Right lobe of liver (tissue), 6 donors: ENCODE measurements around the gene SEC62. TPM values are rescaled to one million over a fixed set of nuclear protein-coding genes. Genes with fewer than 3 reads are reported as not detected.
A peak's percentile ranks its signal among the peaks of the same experiment; 100 is the strongest.

Experiments
- ATAC-seq, 4 donors: fragments of 200-7000 bp; cut with Tn5 transposase; one replicate each; pipeline ENCODE4 v1.9.1; 2020; ENCODE audit warnings: mild to moderate bottlenecking in 4 of 4, moderate library complexity in 4 of 4
- DNase-seq, 3 donors: peaks; one replicate each; pipeline ENCODE4 v3.0.0-alpha.2; 2020
- H3K27ac ChIP-seq, 3 donors: fragments of 200-600 bp; one replicate each; pipeline ENCODE4 v1.8.0; 2022
- H3K27me3 ChIP-seq, 2 donors: fragments of 200-600 bp; one replicate each; pipeline ENCODE4 v1.8.0; 2022
- H3K36me3 ChIP-seq, 4 donors: fragments of 200-600 bp; sonication (generic) in 1 of 4; one replicate each; pipeline versions ENCODE4 v1.5.1 to v1.8.0; 2017 to 2022; ENCODE audit warnings: control low read depth in 1 of 4
- H3K4me1 ChIP-seq, 4 donors: fragments of 200-600 bp; sonication (generic) in 1 of 4; one replicate each; pipeline versions ENCODE4 v1.5.1 to v1.8.0; 2017 to 2022; ENCODE audit warnings: control low read depth in 1 of 4
- H3K4me3 ChIP-seq, 3 donors: fragments of 200-600 bp; one replicate each; pipeline ENCODE4 v1.8.0; 2022
- H3K9me3 ChIP-seq, 4 donors: fragments of 200-600 bp; sonication (generic) in 1 of 4; one replicate each; pipeline versions ENCODE4 v1.5.1 to v1.8.0; 2017 to 2022; ENCODE audit warnings: control low read depth in 1 of 4
- POLR2A ChIP-seq: fragments of 450-650 bp; IDR thresholded peaks from one replicate; pipeline ENCODE4 v1.6.1; 2017; ENCODE audit warnings: antibody characterized with exemption, mild to moderate bottlenecking
- WGBS: methylation state at CpG from one replicate; pipeline ENCODE4 v1.1.6; 2018; ENCODE audit warnings: low coverage, low lambda C conversion rate; ENCODE audit not compliant: insufficient coverage; ENCODE audit errors: missing lambda C conversion rate; 5-methylcytosine and 5-hydroxymethylcytosine counted together
- intact Hi-C, 2 donors: fragments of 100-400 bp; cut with DNase I; formaldehyde crosslinking; loops; one replicate each; pipeline versions ENCODE4 v1.11.2 to v1.14.1; 2022
- total RNA-seq, 6 experiments: library from RNA; depleted of rRNA in 2 of 6; stranded (reverse); fragments of >200 nt in 2 of 6; fragmentation: NEBNext Ultra II Directional in 3 of 6; extraction: Animal tissue kit (Norgen Biotek cat#: 25700) in 3 of 6; gene quantifications; one replicate each; pipeline versions ENCODE4 v1.1.0 to v1.2.4, GENCODE V29; 2016 to 2023
- TF ChIP-seq, protein P1 (sequence below), 4 donors: fragments of 200-600 bp in 3 of 4; fragments of 450-650 bp in 1 of 4; IDR thresholded peaks; one replicate each; pipeline versions ENCODE4 v1.5.1 to v1.8.0; 2016 to 2022; ENCODE audit warnings: antibody characterized with exemption in 4 of 4, mild to moderate bottlenecking in 2 of 4
- donor health status: DM: no; HTN: yes; CAD: no.
- donor health status: DM: no; HTN: no; CAD: no.
- donor health status: DM: no; HTN: no; CAD: no.
- donor health status: DM: no; HTN: yes; CAD: no.
- donor health status: DM: no; HTN: yes; CAD: no.

SEC62 gene
- total RNA-seq, 6 experiments from 2014 or later: 38.5 to 133 (median 96.5) TPM

DNA sequence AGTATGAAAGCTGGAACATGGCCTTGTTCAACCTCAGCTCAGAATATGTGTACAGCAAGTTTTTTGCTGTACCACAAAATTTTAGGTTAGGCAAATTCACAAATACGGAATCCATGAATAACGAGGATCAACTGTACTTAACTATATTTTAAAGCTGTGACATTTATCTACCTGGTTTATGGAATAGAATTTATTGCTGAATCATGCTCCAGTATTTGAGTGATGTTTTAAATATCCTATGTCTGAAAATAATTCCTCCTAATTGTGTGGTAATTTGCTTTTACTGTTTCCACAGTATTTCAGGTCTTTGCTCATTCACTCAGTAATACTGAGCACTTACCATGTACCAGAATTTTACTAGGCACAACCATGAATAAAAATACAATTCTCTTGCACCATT is 29.5 kb downstream of the SEC62 start:
- no peaks in the 10 kb centered on the region for H3K9me3 ChIP-seq
- no peak overlapping the region for H3K27ac ChIP-seq
- DNase-seq (no peak), ATAC-seq (no peak)
- intact Hi-C loops: no loop called here
- WGBS: 100% methylated on average over 2 of the region's 2 CpGs
- TF ChIP-seq, protein P1, sequence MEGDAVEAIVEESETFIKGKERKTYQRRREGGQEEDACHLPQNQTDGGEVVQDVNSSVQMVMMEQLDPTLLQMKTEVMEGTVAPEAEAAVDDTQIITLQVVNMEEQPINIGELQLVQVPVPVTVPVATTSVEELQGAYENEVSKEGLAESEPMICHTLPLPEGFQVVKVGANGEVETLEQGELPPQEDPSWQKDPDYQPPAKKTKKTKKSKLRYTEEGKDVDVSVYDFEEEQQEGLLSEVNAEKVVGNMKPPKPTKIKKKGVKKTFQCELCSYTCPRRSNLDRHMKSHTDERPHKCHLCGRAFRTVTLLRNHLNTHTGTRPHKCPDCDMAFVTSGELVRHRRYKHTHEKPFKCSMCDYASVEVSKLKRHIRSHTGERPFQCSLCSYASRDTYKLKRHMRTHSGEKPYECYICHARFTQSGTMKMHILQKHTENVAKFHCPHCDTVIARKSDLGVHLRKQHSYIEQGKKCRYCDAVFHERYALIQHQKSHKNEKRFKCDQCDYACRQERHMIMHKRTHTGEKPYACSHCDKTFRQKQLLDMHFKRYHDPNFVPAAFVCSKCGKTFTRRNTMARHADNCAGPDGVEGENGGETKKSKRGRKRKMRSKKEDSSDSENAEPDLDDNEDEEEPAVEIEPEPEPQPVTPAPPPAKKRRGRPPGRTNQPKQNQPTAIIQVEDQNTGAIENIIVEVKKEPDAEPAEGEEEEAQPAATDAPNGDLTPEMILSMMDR (IDR thresholded peaks at IDR 0.05): no peak
- TF ChIP-seq POLR2A: no peak
- H3K27me3 ChIP-seq: no peaks in the 10 kb centered on the region
- H3K4me3 ChIP-seq: no peak overlapping the region
- peaks cover 0 to 34% (median 6%) of the 10 kb centered on the region in 4 donors for H3K36me3 ChIP-seq
- H3K4me1 ChIP-seq: no peaks in the 10 kb centered on the region

DNA sequence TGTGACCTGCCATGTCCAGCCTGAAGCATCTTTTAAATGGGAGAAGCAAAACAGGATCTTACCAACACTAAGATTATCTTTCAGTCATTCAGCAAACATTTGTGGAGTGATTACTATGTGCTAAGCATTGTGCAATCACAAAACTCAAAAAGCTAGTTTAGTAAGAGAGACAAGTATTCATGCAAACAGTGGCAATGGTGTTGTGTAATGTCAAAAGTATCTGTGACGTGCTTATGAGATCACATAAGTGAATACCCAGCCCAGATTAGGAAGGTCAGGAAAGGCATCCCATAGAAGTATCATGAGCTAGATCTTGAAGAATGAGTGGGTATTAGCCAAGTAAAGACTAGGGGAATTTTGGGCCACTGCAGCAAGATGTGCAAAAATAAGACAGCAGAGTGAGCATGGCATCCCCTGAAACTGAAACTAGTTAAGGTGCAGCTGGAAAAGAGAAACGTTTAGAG is 32.1 kb downstream of the SEC62 start:
- DNase-seq: no peak
- no peak for TF ChIP-seq POLR2A
- TF ChIP-seq, protein P1 (IDR thresholded peaks at IDR 0.05): no peak
- peak in 2 of 4 donors; percentile 57 to 64 for ATAC-seq
- Histone ChIP-seq H3K27ac (no peak overlapping the region), H3K27me3 (no peaks in the 10 kb centered on the region), H3K36me3 (peaks cover 0 to 17% (median 0%) of the 10 kb centered on the region in 4 donors), H3K4me1 (no peaks in the 10 kb centered on the region), H3K4me3 (no peak overlapping the region), H3K9me3 (no peaks in the 10 kb centered on the region)
- WGBS: 11% methylated on average over 2 of the region's 2 CpGs
- intact Hi-C loops: no loop called here

DNA sequence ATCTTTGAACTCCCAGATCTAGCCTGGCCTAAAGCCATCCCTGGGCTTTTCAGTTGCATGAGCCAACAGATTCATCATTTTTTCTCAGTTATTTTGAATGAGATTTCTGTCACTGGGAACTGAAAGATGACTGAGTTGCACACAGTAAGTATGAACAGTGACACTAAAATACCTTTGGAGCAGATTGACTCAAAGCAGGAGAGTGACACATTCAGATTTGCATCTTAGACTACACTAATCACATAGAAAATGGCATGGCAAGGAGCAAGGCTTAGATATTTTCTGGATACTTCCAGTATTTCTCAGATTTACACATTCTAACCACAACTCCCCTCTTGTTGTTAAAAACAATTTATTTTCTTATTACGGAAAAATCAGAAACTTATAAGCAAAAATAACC is 32.8 kb downstream of the SEC62 start:
- Histone ChIP-seq H3K4me3 (no peak overlapping the region), H3K9me3 (no peaks in the 10 kb centered on the region), H3K27ac (no peak overlapping the region), H3K27me3 (no peaks in the 10 kb centered on the region), H3K36me3 (peaks cover 0 to 10% (median 0%) of the 10 kb centered on the region in 4 donors), H3K4me1 (no peaks in the 10 kb centered on the region)
- TF ChIP-seq POLR2A: no peak
- TF ChIP-seq, protein P1 (IDR thresholded peaks at IDR 0.05): no peak
- WGBS: 100% methylated on average over 1 of the region's 1 CpG
- intact Hi-C loops: no loop called here
- ATAC-seq (no peak), DNase-seq (no peak)

DNA sequence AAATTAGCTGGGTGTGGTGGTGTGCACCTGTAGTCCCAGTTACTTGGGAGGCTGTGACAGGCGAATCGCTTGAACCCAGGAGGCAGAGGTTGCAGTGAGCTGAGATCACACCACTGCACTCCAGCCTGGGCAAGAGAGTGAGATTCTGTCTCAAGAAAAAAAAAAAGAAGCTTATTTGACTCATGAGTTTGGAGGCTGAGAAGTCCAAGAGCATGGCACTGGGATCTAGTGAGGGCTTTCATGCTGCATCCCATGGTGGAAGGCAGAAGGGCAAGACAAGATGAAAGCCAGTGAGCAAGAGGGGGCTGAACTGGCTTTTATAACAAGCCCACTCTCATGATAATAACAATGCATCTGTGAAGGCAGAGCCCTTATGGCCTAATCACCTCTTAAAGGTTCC is 33.4 kb downstream of the SEC62 start:
- Histone ChIP-seq H3K9me3 (no peaks in the 10 kb centered on the region), H3K4me1 (no peaks in the 10 kb centered on the region), H3K27ac (no peak overlapping the region), H3K27me3 (no peaks in the 10 kb centered on the region), H3K4me3 (no peak overlapping the region), H3K36me3 (peaks cover 0 to 7% (median 0%) of the 10 kb centered on the region in 4 donors)
- 100% methylated on average over 2 of the region's 2 CpGs for WGBS
- DNase-seq (no peak), ATAC-seq (no peak)
- intact Hi-C loops: no loop called here
- TF ChIP-seq POLR2A: no peak
- TF ChIP-seq, protein P1 (IDR thresholded peaks at IDR 0.05): no peak

DNA sequence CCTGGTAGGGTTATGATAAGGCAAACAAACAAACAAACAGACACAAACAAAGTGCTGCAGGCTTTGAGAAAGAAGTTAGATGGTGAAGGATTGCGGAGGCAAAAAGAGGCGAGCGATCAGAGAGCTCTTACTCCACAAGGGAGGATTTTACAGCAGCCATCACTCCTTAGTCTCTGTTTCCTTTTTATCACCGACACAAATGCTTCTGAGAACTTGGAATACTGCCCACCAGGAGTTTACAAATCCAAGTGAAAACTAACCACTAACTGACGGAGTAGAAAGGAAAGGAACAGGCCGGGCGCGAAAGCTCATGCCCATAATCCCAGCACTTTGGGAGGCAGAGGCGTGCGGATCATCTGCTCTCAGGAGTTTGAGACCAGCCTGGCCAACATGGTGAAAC is 35.6 kb downstream of the SEC62 start:
- Histone ChIP-seq H3K36me3 (no peaks in the 10 kb centered on the region), H3K27me3 (no peaks in the 10 kb centered on the region), H3K27ac (peak overlapping the region; percentile 8 to 22 (median 17)), H3K4me3 (no peak overlapping the region), H3K4me1 (no peaks in the 10 kb centered on the region), H3K9me3 (no peaks in the 10 kb centered on the region)
- TF ChIP-seq, protein P1 (IDR thresholded peaks at IDR 0.05): no peak
- TF ChIP-seq POLR2A: no peak
- DNase-seq: no peak
- intact Hi-C loops: no loop called here
- no peak for ATAC-seq
- 52% methylated on average over 10 of the region's 10 CpGs for WGBS
